G401 (cell line): Measurements from ENCODE around the gene HSD17B2. TPM values are rescaled to one million over a fixed set of nuclear protein-coding genes. Genes with fewer than 3 reads are reported as not detected.

Source experiments
- DNase-seq: peaks from one replicate; pipeline ENCODE4 v3.0.0-alpha.2; 2015; ENCODE audit warnings: low spot score
- in situ Hi-C: cut with HindIII; loops from 2 replicates; pipeline ENCODE4 v1.10.0; 2016; ENCODE audit warnings: low sequenced_read_pairs, mixed read lengths
- total RNA-seq: library from RNA; depleted of rRNA; stranded (reverse); fragments of >200 nt; shearing (Covaris generic); gene quantifications from 2 replicates; pipeline ENCODE4 v1.2.3, GENCODE V29; 2014

HSD17B2 gene
- total RNA-seq, 1 experiment from 2014 or later: 1.7 TPM

- DNase-seq: no peak
- in situ Hi-C loops: no loop called here
Measured at GRCh38 chr16:82045465-82045864, 10.4 kb downstream of the HSD17B2 start.

- in situ Hi-C loops: no loop called here
- DNase-seq: no peak
Measured at GRCh38 chr16:82046541-82046940, 11.5 kb downstream of the HSD17B2 start.

- in situ Hi-C loops: no loop called here
Measured at GRCh38 chr16:82046941-82047340, 11.9 kb downstream of the HSD17B2 start.

GRCh38 chr16:82047374-82047773 is 12.3 kb downstream of the HSD17B2 start:
- no peak for DNase-seq
- in situ Hi-C loops: no loop called here

More at GRCh38 chr16:82046941-82047340, 11.9 kb downstream of the HSD17B2 start:
- no peak for DNase-seq

GRCh38 chr16:82047787-82048186 is 12.7 kb downstream of the HSD17B2 start:
- DNase-seq: no peak
- in situ Hi-C loops: no loop called here

GRCh38 chr16:82049484-82049883 is 14.4 kb downstream of the HSD17B2 start:
- DNase-seq: no peak
- in situ Hi-C loops: no loop called here

- in situ Hi-C loops: no loop called here
- DNase-seq: no peak
Measured at GRCh38 chr16:82050506-82050905, 15.5 kb downstream of the HSD17B2 start.

GRCh38 chr16:82050909-82051357 is 15.9 kb downstream of the HSD17B2 start:
- DNase-seq: no peak
- in situ Hi-C loops: no loop called here

- no peak for DNase-seq
- in situ Hi-C loops: no loop called here
Measured at GRCh38 chr16:82051656-82052055, 16.6 kb downstream of the HSD17B2 start.

- in situ Hi-C loops: no loop called here
- no peak for DNase-seq
Measured at GRCh38 chr16:82055117-82055516, 20.1 kb downstream of the HSD17B2 start.

- in situ Hi-C loops: no loop called here
- no peak for DNase-seq
Measured at GRCh38 chr16:82055728-82056549, 20.9 kb downstream of the HSD17B2 start.

- in situ Hi-C loops: no loop called here
- DNase-seq: no peak
Measured at GRCh38 chr16:82056550-82056896, 21.5 kb downstream of the HSD17B2 start.

- in situ Hi-C loops: no loop called here
- DNase-seq: no peak
Measured at GRCh38 chr16:82059161-82059982, 24.3 kb downstream of the HSD17B2 start.

- DNase-seq: no peak
- in situ Hi-C loops: no loop called here
Measured at GRCh38 chr16:82059983-82060421, 24.9 kb downstream of the HSD17B2 start.

GRCh38 chr16:82061861-82062525 is 26.9 kb downstream of the HSD17B2 start:
- in situ Hi-C loops: no loop called here
- no peak for DNase-seq

- in situ Hi-C loops: no loop called here
Measured at GRCh38 chr16:82062645-82063058, 27.6 kb downstream of the HSD17B2 start.

GRCh38 chr16:82063456-82064082 is 28.5 kb downstream of the HSD17B2 start:
- in situ Hi-C loops: no loop called here
- no peak for DNase-seq

More at GRCh38 chr16:82062645-82063058, 27.6 kb downstream of the HSD17B2 start:
- no peak for DNase-seq

- in situ Hi-C loops: no loop called here
- DNase-seq: no peak
Measured at GRCh38 chr16:82067042-82067803, 32.2 kb downstream of the HSD17B2 start.
